Measurements from ENCODE around the gene NOL4L.

Gene NOL4L

DNA sequence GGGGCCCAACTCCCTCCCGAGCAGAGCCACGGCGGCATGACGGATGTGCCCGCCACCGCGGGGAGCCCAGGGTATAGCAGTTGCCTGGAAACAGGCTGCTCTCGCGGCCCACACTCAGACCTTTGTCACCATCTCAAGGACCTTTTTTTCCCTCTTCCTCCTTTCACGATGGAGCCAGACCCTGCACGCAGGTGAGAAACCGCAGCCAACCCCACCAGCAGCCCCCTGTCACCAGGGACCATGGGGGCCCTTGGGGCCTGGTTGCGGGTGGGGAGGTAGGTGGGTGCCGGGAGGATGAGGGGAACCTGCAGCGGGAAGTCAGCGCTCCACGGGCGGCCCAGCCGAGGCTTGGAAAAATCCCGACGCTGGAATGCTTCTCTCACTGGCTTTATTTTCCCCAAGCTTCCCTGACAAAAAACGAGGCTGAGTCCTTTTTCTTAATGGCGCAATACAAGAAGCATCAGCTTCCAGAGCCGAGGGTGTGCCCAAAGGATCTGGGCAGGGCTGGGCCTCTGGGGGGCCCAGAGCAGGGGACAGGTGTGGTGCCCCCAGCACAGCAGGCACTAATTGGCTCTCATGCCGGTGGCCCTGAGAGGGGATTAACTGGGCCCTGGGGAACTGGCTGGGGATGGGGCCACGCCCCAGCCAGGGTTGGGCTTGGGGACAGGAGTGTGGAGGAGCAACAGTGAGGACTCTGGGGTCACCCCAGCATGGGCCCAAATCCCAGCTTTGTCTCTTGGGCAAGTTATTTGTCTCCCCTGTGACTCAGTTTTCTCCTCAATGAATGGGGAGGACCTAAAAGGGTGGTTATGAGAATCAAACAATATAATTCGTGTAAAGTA is 23.9 kb downstream of the NOL4L start:
- no peak for DNase-seq (ENCODE audit: low spot score)

DNA sequence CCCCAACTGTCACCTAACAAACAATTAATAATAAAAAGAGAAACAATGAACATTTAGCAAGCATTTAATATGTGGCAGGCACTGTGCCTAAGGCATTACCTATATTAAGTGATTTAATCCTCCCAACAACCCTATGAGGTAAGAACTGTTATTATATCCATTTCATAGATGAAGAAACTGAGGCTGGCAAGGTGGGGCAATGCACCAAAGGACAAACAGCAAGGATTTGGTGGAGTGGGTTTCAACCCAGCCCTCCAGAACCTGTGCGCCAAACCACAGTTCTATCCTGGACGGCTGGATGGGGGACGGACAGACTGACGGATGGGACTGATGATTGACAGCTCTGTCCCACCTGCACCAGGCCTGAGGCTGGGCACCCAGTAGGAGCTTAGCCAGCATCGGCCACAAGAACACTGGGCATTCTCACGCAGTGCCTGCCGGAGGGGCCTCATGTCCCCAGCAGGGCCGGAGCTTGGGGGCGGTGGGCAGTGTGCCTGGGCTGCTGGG is 24.6 kb downstream of the NOL4L start:
- DNase-seq (ENCODE audit: low spot score) = no peak

DNA sequence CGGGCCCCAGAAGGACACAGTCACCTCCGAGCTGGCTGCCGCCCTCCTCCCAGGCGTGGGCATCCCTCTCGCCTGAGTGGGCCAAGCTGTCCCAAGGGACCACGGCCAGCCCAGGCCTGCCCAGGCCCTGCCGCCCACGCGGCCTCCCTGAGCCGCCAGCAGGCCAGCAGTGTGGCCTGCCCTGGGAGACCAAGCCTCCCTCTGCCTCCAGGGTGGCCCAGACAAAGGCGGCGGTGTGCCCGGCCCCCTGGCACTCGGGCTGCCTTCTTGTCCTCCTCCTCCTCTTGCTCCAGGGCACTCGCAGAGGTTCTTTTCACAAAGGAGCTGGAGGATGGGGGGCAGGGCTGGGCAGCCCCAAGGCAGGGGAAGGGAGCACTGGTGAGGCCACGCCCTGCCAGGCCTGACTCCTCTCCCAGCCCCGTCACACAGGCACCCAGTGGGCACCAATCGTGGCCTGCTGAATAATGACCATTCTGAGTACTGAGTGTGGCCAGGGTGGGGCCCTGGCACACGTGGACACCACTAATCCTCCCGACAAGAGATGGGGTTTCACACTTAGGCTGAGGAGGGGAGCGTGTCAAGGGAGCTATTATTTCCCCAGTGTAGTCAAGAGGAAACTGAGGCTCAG is 25.3 kb downstream of the NOL4L start:
- DNase-seq (ENCODE audit: low spot score) = no peak

DNA sequence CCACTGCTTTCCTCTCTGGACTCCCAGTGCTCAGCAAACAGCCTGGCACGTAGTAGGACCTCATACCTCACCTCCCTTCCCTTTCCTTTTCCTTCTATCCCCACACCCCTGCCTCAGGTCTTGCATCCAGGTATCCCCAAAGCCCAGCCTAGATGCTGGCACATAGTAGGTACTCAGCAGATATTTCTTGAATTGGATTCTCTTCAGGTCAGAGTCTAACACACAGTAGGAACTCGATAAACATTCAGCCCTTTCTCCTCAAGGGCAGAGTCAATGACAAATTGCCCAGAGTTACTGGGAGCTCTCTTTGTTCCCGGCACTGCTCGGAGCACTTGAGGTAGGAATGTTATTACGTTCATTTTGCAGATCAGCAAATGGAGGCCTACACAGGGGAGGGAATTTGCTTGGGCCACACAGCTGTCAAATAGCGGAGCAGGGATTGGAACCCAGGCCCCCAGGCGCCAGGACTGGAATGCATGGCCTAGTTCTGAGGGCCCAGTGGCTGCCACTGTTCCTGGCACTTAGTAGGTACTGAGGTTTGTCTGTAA is 25.9 kb downstream of the NOL4L start:
- no peak for DNase-seq (ENCODE audit: low spot score)

DNA sequence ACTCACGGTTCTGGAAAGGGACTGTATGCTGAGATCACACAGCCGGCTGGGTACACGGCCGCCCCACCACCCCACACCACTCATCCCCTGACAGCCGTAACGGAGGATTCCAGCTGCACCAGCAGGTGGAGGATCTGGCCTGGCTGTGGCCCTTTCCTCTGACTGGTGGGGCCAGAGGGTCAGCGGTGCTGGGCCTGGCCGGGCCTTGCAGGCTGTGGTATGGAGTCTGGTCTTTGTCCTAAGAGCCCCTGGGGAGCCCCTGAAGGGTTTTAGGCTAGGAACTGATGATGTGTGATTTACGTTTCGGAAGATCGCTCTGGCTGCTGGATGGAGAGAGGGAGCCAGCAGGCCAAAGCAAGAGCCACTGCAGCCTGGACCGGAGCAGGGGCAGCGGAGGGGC is 26.6 kb downstream of the NOL4L start:
- no peak for DNase-seq (ENCODE audit: low spot score)

DNA sequence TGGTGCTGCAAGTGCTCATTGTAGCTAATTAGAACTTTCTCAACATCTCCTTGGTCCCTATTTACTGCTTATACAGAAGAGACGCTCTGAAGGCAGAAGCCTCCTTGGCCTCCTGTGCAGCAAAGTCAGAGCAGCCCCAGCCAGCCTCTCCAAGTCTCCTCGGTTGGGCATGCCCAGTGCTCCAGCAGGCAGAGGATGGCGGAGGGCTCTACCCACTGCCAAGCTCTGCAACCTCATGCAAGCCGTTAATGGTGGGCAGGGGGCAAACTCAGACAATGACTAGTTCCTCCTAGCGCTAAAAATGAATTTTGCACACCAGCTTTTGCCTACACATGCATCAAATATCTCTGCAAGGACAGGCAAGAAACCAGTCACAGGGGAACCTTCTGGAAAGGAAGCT is 27.8 kb downstream of the NOL4L start:
- no peak for DNase-seq (ENCODE audit: low spot score)

DNA sequence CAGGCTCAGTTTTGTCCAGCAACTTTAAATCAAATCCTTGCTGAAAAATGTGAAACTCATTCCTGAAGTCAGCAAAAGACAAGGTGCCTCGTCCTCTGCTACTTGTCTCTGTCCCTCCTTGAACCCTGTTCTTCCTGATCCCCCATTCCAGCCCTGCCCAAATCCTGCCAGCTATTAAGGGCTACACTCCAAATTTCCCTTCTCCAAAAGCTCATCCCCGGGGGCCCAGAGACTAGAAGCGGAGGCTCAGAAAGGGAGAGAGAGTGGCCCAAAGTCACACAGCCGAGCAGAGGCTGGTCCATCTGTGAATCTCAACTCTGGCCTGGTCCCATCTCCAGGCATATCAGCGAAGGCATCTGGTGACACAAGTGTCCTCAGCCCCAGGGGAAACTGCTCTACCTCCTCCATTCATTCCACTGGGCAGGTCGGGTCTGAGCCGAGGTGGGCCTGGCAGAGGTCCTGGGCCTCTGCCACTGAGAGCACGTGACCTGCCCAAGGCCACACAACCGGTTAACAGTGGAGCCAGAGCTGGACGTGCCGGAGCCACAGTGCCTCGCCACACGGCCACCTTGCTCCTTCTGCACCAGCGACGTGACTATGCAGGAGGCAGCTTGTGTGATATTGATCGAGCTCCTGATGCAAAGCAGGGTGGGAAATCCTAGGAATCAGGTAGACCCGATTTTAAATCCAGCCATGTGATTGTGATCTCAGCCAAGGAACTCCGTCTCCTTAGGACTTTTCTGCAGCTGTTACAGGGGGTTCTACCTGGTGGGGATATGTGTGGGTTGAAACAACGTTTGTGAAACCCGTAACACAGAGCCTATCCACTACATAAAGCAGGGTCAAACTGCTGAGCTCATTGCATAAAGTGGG is 28.6 kb downstream of the NOL4L start:
- DNase-seq (ENCODE audit: low spot score) = no peak

DNA sequence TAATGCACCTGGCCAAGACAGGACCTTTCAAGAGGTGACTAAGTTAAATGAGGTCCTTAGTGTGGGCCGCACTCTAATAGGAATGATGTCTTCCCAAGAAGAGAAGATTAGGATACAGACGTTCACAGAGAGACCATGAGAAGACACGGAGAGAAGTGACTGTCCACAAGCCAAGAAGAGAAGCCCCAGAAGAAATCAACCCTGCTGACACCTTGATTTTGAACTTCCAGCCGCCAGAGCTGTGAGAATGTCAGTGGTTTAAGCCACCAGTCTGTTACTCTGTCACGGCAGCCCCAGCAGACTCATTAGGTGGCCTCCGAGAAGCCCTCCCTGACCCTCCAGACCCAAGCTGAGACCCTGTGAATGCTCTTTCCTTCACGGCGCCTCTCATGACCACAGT is 29.5 kb downstream of the NOL4L start:
- no peak for DNase-seq (ENCODE audit: low spot score)

DNA sequence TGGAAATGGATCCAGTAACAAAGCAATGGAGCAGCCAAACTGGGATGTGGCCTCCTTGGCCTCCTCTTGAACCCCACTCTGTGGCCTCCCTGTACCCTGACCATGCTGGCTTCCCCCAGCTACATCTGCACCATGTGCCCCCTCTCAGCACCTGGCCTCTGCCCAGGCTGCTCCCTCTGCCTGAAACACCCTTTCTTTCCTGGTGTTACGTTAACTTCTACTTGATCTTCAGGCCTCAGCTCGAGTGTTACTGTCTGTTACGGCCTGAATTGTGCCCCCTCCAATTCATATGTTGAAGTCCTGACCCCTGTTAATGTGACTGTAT is 30.2 kb downstream of the NOL4L start:
- DNase-seq (ENCODE audit: low spot score) = no peak

DNA sequence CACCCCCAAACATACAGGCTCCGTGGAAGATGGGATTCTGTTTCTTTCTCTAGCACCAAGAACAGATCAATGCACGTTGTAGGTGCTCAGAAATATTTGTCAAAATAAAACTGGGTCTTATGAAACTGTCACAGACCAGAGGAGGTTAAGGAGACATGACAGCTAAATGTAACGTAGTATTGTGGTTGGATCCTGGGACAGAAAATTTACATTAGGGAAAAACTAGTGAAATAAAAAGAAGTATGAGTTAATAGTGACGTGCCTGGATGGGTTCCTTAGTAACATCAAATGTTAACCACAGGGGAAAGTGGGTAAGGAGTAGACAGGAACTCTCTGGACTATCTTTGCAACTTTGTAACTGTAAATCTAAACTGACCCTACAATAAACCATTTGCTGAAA is 31.5 kb downstream of the NOL4L start:
- DNase-seq (ENCODE audit: low spot score) = no peak

DNA sequence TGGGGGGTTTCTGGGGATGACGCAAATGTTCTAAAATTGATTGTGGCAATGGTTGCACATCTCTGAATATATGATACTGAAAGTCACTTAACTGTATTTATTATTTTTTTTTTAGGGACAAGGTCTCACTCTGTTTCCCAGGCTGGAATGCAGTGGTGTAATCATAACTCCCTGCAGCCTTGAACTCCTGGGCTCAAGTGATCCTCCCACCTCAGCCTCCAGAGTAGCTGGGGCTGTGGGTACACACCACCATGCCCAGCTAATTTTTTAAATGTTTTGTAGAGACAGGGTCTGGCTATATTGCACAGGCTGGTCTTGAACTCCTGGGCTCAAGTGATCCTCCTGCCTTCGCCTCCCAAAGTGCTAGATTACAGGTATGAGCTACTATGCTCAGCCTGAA is 33.4 kb downstream of the NOL4L start:
- no peak for DNase-seq (ENCODE audit: low spot score)

DNA sequence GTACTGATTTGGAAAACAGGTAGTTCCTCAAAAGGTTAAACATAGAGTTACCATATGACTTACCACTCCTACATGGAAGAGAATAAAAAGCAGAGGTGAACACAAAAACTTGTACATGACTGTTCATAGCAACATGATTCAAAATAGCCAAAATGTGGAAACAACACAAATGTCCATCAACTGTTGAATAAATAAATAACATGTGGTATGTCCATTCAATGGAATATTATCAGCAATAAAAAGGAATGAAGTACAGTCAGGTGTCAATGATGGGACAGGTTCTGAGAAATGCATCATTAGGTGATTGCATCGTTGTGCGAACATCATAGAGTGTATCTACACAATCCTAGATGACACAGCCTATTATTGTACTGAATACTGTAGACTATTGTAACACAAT is 35.3 kb downstream of the NOL4L start:
- DNase-seq (ENCODE audit: low spot score) = no peak

DNA sequence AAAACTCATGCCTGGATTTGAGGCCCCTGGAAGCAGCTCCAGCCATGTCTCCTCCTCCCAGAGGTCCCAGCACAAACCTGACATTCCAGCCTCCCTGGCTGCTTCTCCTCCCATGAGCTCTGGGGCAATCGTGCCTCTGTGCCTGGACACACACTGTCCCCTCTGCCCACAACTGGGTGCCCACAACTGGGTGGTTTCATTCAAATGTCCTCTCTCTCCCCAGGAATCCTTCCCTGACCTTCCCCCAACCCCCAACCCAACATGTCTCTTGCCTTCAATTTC is 37.4 kb downstream of the NOL4L start:
- no peak for DNase-seq (ENCODE audit: low spot score)

DNA sequence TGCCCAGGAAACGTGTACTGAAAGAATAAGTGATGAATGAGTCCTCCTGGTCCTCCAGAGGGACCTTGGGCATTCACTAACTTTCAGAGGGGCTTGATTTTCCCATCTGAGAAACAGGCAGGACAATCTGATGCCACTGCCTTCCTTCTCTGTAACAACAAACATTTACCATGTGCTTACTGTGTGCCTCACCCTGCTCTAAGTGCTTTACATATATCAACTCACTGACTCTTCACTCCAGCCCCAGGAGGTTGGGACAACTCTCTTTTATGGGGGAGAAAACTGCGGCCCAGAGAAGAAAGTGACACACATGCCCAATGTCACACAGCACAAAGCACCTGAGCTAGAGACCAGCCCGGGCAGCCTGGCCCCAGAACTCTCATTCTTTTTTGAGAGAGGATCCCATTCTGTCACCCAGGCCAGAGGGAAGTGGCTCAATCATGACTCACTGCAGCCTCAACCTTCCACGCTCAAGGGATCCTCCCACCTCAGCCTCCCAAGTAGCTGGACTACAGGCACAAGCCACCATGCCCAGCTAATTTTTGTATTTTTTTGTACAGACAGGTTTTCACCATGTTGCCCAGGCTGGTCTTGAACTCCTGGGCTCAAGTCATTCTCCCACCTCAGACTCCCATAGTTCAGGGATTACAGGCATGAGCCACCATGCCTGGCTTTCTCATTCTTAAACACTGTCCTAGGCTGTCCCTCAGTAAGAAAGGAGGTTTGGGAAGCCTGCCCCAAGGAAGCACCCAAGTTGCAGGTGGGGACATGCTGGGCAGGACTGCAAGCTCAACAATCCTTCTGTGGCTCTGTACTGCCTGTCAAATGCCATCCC is 38.0 kb downstream of the NOL4L start:
- DNase-seq (ENCODE audit: low spot score) = no peak

DNA sequence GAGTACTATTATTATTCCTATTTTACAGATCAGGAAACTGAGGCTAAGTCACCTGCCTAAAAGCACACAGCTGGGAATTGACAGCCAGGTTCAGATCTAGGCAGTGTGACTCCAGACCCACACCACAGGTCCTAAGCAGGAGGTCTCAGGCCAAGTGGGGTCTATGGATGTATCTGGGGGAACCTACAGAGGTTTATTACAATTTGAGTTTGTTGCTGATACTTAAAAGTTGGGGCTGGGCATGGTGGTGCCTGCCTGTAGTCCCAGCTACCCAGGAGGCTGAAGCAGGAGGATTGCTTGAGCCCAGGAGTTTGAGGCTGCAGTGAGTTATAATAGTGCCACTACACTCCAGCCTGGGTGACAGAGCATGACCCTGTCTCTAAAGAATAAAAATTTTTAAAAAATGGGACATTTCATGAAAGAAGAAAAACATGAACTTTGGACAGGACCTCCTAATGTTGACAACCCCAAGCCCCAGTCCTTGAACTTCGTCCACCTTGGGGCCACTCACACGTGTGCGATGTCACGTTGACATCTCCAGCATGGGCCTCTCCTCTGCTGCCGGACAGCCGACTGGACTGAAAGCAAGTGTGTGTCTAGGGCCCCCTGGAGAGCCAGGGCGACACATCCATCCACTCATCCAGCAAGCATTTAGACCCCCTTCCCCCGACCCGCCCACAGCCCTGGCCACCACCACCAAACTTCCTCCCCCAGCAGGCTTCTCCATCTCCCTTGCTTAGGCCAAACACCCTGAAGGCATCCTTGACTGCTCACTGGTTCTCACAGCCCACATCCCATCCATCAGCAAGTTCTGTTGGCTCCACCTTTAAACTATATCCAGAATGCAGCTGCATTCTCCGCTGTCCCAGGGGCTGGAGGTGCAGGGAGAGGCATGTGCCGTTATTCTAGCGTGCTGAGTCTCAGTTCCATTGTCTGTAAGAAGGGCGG is 40.0 kb downstream of the NOL4L start:
- no peak for DNase-seq (ENCODE audit: low spot score)

DNA sequence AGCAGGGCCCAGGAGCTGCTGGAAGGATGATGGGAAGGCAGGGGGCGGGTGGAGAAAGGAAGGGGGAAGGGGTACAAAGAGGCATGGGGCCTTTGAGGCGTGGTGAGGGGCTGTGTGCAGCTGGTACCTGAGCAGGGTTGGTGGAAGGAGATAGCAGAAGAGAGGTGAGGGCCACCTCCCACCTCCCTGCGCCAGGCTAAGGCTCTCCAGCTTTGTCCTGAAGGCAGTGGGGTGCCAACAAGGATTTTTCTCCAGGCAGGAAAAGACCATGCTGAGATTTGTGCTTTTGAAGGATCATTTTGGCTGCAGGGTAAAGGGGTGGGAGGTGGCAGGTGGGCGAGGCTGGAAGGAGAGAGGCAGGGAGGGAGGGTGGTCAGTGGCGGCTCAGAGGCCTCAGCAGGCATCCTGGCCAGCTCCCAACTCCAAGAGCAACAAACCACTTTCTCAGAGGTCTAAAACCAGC is 40.8 kb downstream of the NOL4L start:
- no peak for DNase-seq (ENCODE audit: low spot score)

DNA sequence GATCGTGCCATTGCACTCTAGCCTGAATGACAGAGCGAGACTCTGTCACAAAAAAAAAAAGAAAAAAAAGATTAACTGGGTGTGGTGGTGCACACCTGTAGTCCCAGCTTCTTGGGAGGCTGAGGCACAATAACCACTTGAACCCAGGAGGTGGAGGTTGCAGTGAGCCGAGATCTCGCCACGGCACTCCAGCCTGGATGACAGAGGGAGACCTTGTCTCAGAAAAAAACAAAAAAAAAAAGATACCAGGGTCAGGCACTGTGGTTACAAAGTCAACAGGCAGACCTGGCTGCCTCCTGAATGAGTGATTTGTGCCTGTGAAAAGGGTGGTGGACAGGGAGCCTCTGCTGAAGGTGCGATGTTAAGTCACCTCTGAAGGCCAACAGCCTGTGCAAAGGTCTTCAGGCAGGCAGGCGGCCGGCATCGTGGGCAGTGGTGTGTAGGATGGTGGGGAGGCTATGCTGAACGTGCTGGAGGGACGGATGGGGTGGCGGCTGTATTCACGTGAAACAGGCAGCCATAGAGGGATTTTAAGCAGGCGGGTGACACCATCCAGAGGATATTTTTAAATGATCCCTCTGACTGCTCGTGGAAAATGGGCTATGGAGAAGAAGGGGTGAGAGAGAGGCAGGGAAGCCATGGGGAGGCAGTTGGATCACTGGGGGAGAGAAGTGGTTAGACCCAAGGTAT is 41.4 kb downstream of the NOL4L start:
- no peak for DNase-seq (ENCODE audit: low spot score)

DNA sequence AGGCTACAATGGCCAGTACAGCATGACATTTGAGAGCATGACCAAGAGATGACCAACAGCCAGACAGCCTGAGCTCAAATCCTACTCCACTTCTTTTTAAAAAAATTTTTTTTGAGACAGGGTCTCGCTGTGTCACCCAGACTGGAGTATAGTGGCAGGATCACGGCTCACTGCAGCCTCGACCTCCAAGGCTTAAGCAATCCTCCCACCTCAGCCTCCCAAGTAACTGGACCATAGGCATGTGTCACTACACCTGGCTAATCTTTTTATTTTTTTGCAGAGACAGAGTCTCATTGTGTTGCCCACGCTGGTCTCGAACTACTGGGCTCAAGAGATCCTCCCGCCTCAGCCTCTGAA is 42.9 kb downstream of the NOL4L start:
- DNase-seq (ENCODE audit: low spot score) = no peak

DNA sequence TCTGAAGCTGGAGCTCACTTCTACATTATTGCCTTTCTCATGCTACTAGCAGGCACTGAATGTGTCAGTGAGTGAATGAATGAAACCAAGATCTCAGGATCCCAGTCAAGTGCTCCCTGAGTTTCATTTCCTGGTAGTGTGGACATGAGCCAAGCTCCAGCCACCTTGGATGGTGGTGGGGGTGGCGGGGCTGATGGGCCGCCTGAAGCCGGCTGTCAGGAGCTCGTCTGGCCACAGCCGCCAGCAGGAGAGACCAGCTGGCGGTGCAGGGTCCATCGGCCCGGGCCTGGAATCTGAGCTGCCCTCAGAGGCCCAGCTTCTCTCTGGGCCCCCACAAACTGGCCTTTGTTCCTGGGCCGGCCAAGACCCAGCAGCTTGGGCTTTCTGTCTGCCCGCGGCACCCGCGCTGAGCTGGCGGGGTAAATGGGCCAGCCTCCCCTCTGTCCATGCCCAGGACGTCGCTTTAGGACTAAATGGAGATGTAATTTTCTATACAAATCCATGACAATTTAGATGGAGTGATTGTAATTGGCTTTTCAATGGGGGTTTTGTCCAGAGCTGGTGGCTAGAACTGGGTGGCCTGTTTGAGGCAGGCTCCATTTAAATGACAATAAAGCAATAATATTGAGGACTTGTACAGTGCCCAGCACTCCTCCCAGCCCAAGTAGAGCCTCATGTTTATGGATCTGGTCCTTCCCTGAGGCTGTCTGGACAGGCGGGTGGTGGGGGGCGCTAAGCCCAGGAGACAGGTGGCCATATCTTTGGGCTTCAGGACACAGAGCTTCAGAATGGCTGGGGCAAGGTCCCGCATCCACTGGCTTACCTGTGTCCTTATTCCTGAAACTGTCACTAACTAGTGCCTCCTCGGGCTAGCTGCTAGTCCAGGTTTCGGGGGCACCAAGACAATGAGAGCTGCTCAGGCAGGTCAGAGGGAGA is 43.5 kb downstream of the NOL4L start:
- DNase-seq (ENCODE audit: low spot score) = no peak
